NT2/D1 (cell line): ENCODE data around the gene ARHGAP20.

Experiments
- SUZ12 ChIP-seq: IDR thresholded peaks from 2 replicates; pipeline ENCODE4 v1.6.1; 2011; ENCODE audit not compliant: insufficient read length, insufficient read depth; ENCODE audit errors: extremely low read depth
- YY1 ChIP-seq: IDR thresholded peaks from 2 replicates; pipeline ENCODE4 v1.6.1; 2011; ENCODE audit not compliant: insufficient read length, insufficient read depth
- ZNF274 ChIP-seq: IDR thresholded peaks from 2 replicates; pipeline ENCODE4 v1.6.1; 2011; ENCODE audit warnings: mild to moderate bottlenecking, low read depth, low read length

DNA sequence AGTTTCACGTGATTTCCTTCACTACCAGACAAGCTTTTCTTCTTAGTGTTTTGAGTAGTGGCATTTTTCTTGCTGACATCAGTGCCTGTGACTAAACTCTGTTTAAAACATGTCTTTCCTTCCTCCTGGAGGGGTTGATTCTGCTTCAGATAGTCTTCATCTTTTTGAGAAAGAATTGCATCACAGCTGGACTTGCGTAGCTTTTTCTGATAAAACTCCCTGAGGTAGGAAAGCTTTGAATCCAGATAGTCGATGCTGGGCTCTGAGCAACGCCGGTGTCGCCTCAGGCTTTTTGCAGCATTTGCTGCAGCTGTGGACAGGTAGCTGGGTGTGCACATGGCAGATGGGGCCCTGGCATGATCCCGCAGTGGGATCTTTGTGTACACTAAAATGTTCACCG, 131.7 kb downstream of the ARHGAP20 start:
- TF ChIP-seq SUZ12 (no peak), YY1 (no peak), ZNF274 (no peak)
